ENCODE results near the gene LRIT1.

- TF ChIP-seq CTCF (IDR thresholded peaks at IDR 0.05), result no peak
- TF ChIP-seq CHD2 (IDR thresholded peaks at IDR 0.05; ENCODE audit: low read length, partially characterized antibody), result no peak
- TF ChIP-seq USF1 (IDR thresholded peaks at IDR 0.05; ENCODE audit: borderline replicate concordance, low read depth), result no peak
Observed at GRCh38 chr10:84243759-84244158, 2.4 kb upstream of the LRIT1 start.
